HG03469 (cell line): ENCODE results near the gene OR5AU1.

Source experiments
- ATAC-seq: cut with Tn5 transposase; IDR thresholded peaks from one replicate; pipeline ENCODE4 v1.9.1; 2021; ENCODE audit warnings: mild to moderate bottlenecking, moderate library complexity, moderate number of reproducible peaks; ENCODE audit not compliant: unreplicated experiment

The OR5AU1 gene

GRCh38 chr14:21155963-21156362, at the start of gene OR5AU1:
OR5AU1 (minus strand) TSS chr14:21156063; CDS start chr14:21155872, 191 bp downstream.
- no peak for ATAC-seq

GRCh38 chr14:21205026-21205677, 49.3 kb upstream of the OR5AU1 start:
- no peak for ATAC-seq

GRCh38 chr14:21204167-21205025, 48.5 kb upstream of the OR5AU1 start:
- ATAC-seq = no peak

- ATAC-seq = no peak
Observed at GRCh38 chr14:21203470-21204166, 47.8 kb upstream of the OR5AU1 start.

GRCh38 chr14:21202463-21203358, 46.8 kb upstream of the OR5AU1 start:
- ATAC-seq = no peak

GRCh38 chr14:21201732-21202462, 46.0 kb upstream of the OR5AU1 start:
- no peak for ATAC-seq

GRCh38 chr14:21200752-21201461, 45.0 kb upstream of the OR5AU1 start:
- no peak for ATAC-seq

GRCh38 chr14:21199611-21200560, 44.0 kb upstream of the OR5AU1 start:
- ATAC-seq = no peak

- no peak for ATAC-seq
Observed at GRCh38 chr14:21197418-21198205, 41.7 kb upstream of the OR5AU1 start.

- ATAC-seq = no peak
Observed at GRCh38 chr14:21194597-21194996, 38.7 kb upstream of the OR5AU1 start.

- no peak for ATAC-seq
Observed at GRCh38 chr14:21192875-21193535, 37.1 kb upstream of the OR5AU1 start.

- no peak for ATAC-seq
Observed at GRCh38 chr14:21192447-21192822, 36.6 kb upstream of the OR5AU1 start.

GRCh38 chr14:21191809-21192446, 36.1 kb upstream of the OR5AU1 start:
- peak; percentile 88 for ATAC-seq

- ATAC-seq = no peak
Observed at GRCh38 chr14:21191261-21191808, 35.5 kb upstream of the OR5AU1 start.

GRCh38 chr14:21185491-21185890, 29.6 kb upstream of the OR5AU1 start:
- ATAC-seq = no peak

- ATAC-seq = no peak
Observed at GRCh38 chr14:21184254-21184653, 28.4 kb upstream of the OR5AU1 start.
